Mammary epithelial cell (primary cell): ENCODE data around the gene SSB.

Experiments used
- EZH2 ChIP-seq: IDR thresholded peaks from 2 replicates; pipeline ENCODE4 v1.6.1; 2012; ENCODE audit warnings: low read length, inconsistent platforms, borderline replicate concordance
- TF ChIP-seq, protein P1 (sequence below), 2 donors: IDR thresholded peaks in 1 of 2; conservative IDR thresholded peaks in 1 of 2; 2 replicates each; pipeline ENCODE4 v1.5.1; 2011 to 2012; ENCODE audit warnings: inconsistent platforms in 2 of 2, low read length in 2 of 2, mild to moderate bottlenecking in 2 of 2, control low read depth in 1 of 2, low read depth in 1 of 2; ENCODE audit not compliant: insufficient read depth in 1 of 2; ENCODE audit errors: extremely low read depth in 1 of 2

GRCh38 chr2:169822785-169823392 is 24.2 kb downstream of the SSB start:
- TF ChIP-seq, protein P1, sequence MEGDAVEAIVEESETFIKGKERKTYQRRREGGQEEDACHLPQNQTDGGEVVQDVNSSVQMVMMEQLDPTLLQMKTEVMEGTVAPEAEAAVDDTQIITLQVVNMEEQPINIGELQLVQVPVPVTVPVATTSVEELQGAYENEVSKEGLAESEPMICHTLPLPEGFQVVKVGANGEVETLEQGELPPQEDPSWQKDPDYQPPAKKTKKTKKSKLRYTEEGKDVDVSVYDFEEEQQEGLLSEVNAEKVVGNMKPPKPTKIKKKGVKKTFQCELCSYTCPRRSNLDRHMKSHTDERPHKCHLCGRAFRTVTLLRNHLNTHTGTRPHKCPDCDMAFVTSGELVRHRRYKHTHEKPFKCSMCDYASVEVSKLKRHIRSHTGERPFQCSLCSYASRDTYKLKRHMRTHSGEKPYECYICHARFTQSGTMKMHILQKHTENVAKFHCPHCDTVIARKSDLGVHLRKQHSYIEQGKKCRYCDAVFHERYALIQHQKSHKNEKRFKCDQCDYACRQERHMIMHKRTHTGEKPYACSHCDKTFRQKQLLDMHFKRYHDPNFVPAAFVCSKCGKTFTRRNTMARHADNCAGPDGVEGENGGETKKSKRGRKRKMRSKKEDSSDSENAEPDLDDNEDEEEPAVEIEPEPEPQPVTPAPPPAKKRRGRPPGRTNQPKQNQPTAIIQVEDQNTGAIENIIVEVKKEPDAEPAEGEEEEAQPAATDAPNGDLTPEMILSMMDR (conservative IDR thresholded peaks at IDR 0.05 in 1 of 2, IDR thresholded peaks at IDR 0.05 in 1 of 2; ENCODE audit: extremely low read depth in 1 of 2, insufficient read depth in 1 of 2, low read depth in 1 of 2, low read length in 2 of 2), result no peak
- no peak for TF ChIP-seq EZH2
